GM12864 (cell line): ENCODE measurements around the gene SLC12A2.
A peak's percentile ranks its signal among the peaks of the same experiment; 100 is the strongest.

ENCODE experiments used
- DNase-seq: peaks from one replicate; pipeline ENCODE4 v3.0.0-alpha.2; 2011; ENCODE audit warnings: low read depth
- H3K4me3 ChIP-seq: 2 replicates; pipeline ENCODE4 v1.5.1; 2011; ENCODE audit warnings: mild to moderate bottlenecking, low read depth, low read length, control low read depth
- CTCF ChIP-seq: IDR thresholded peaks from 2 replicates; pipeline ENCODE4 v1.5.1; 2011; ENCODE audit warnings: low read depth, mild to moderate bottlenecking, moderate library complexity, low read length, control low read depth, inconsistent platforms; ENCODE audit errors: missing control alignments

The SLC12A2 gene

GRCh38 chr5:128082551-128083032 is 974 bp upstream of the SLC12A2 start:
- DNase-seq: no peak
- no peak for TF ChIP-seq CTCF

GRCh38 chr5:128083811-128084227 is 253 bp downstream of the SLC12A2 start:
- peak; percentile 22 for TF ChIP-seq CTCF
- DNase-seq: no peak
- peak overlapping the region; percentile 82 for H3K4me3 ChIP-seq

More at GRCh38 chr5:128082551-128083032, 974 bp upstream of the SLC12A2 start:
- peak overlapping the region; percentile 82 for H3K4me3 ChIP-seq

DNA sequence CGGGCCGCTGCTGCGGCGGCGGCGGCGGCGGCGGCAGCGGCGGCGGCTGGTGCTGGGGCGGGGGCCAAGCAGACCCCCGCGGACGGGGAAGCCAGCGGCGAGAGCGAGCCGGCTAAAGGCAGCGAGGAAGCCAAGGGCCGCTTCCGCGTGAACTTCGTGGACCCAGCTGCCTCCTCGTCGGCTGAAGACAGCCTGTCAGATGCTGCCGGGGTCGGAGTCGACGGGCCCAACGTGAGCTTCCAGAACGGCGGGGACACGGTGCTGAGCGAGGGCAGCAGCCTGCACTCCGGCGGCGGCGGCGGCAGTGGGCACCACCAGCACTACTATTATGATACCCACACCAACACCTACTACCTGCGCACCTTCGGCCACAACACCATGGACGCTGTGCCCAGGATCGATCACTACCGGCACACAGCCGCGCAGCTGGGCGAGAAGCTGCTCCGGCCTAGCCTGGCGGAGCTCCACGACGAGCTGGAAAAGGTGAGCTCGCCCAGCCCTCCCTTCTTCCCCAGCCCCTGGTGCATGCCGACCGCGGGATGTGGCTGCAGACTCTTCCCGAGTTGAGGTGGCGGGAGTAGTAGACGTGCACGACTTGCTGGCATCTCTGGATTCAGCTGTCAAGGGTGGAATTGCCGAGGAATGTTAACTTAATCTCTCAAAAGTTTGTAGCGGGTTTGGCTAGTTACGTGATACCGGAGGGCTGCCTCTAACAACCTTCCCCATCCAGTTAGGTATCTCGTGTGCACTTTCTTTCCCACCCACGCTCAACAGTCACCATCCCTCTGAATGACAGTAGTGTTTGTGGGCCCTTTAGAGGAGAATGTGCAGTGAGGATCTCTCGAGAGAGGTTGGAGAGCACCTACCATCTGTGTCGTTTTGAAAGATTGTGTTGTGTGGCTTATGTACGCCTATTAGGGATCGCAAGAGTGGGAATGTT is 932 bp downstream of the SLC12A2 start:
- DNase-seq: no peak
- TF ChIP-seq CTCF: no peak
- peak overlapping the region; percentile 82 for H3K4me3 ChIP-seq

DNA sequence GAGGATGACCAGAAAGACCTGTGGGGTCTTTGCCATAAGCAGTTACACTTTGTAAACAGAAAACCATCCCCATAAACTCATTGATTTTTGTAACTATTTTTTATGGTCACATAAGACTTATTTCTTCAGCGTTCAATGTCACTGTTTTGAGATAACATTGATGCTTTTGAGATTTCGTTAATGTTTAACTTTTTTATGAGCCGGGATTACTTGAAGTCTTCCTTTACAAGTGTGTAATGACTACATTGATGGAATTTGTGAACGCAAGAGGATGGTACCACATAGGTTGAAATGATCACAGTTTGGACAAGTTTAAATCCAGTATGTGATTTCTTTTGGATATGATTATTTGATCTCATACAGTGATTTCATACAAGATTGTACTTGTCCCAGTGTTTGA is 1.8 kb downstream of the SLC12A2 start:
- TF ChIP-seq CTCF: no peak
- peak overlapping the region; percentile 82 for H3K4me3 ChIP-seq
- DNase-seq: no peak

GRCh38 chr5:128091579-128091978 is 8.0 kb downstream of the SLC12A2 start:
- no peak for TF ChIP-seq CTCF
- no peak for DNase-seq
- H3K4me3 ChIP-seq: no peak overlapping the region

GRCh38 chr5:128092144-128092543 is 8.6 kb downstream of the SLC12A2 start:
- no peak for DNase-seq
- TF ChIP-seq CTCF: no peak
- no peak overlapping the region for H3K4me3 ChIP-seq
